MM.1S (cell line): ENCODE results near the gene SLC27A2.
A peak's percentile ranks its signal among the peaks of the same experiment; 100 is the strongest.

Experiments
- DNase-seq: peaks from one replicate; pipeline ENCODE4 v3.0.0-alpha.2; 2015
- H2AFZ ChIP-seq: fragments of 300-600 bp; sonication (generic); 2 replicates; pipeline ENCODE4 v1.6.0; 2016; ENCODE audit warnings: antibody characterized with exemption, low read length
- H3F3A ChIP-seq: fragments of 300-600 bp; sonication (generic); 2 replicates; pipeline ENCODE4 v1.6.1; 2016; ENCODE audit warnings: mild to moderate bottlenecking, antibody characterized with exemption, low read length, moderate library complexity, mixed read lengths; ENCODE audit not compliant: insufficient read depth
- H3K27ac ChIP-seq: fragments of 300-600 bp; sonication (generic); 2 replicates; pipeline ENCODE4 v1.5.1; 2016; ENCODE audit warnings: mild to moderate bottlenecking, low read length
- H3K27me3 ChIP-seq: fragments of 300-600 bp; sonication (generic); replicated peaks from 2 replicates; pipeline ENCODE4 v1.6.0; 2016; ENCODE audit warnings: low read length; ENCODE audit not compliant: insufficient read depth
- H3K36me3 ChIP-seq: fragments of 300-600 bp; sonication (generic); replicated peaks from 2 replicates; pipeline ENCODE4 v1.6.1; 2016; ENCODE audit warnings: mild to moderate bottlenecking, low read length, mixed read lengths; ENCODE audit not compliant: insufficient read depth
- H3K4me1 ChIP-seq: fragments of 300-600 bp; sonication (generic); 2 replicates; pipeline ENCODE4 v1.6.1; 2016; ENCODE audit warnings: low read length, mixed read lengths
- H3K4me2 ChIP-seq: fragments of 300-600 bp; sonication (generic); 2 replicates; pipeline ENCODE4 v1.6.0; 2016; ENCODE audit warnings: low read depth, low read length
- H3K4me3 ChIP-seq: fragments of 300-600 bp; sonication (generic); 2 replicates; pipeline ENCODE4 v1.5.1; 2016; ENCODE audit warnings: low read length, mixed read lengths
- H3K79me2 ChIP-seq: fragments of 300-600 bp; sonication (generic); 2 replicates; pipeline ENCODE4 v1.6.1; 2016; ENCODE audit warnings: mixed run types, low read length, mixed read lengths
- H3K9ac ChIP-seq: fragments of 300-600 bp; sonication (generic); 2 replicates; pipeline ENCODE4 v1.6.1; 2016; ENCODE audit warnings: low read length, mixed read lengths
- H3K9me2 ChIP-seq: fragments of 300-600 bp; sonication (generic); replicated peaks from 2 replicates; pipeline ENCODE4 v1.6.1; 2016; ENCODE audit warnings: mild to moderate bottlenecking, low read length, mixed read lengths; ENCODE audit not compliant: insufficient read depth
- H3K9me3 ChIP-seq: fragments of 300-600 bp; sonication (generic); replicated peaks from 2 replicates; pipeline ENCODE4 v1.6.1; 2016; ENCODE audit warnings: mild to moderate bottlenecking, low read length, mixed read lengths; ENCODE audit not compliant: insufficient read depth
- H4K20me1 ChIP-seq: fragments of 300-600 bp; sonication (generic); 2 replicates; pipeline ENCODE4 v1.6.1; 2016; ENCODE audit warnings: mild to moderate bottlenecking, low read length, moderate library complexity, mixed read lengths; ENCODE audit not compliant: insufficient read depth
- EZH2 ChIP-seq: fragments of 300-600 bp; sonication (generic); optimal IDR thresholded peaks from 2 replicates; pipeline ENCODE3; 2017; ENCODE audit warnings: low read depth, mild to moderate bottlenecking, antibody characterized with exemption, low read length, mixed read lengths
- EZH2phosphoT487 ChIP-seq: fragments of 300-600 bp; sonication (generic); IDR thresholded peaks from 2 replicates; pipeline ENCODE4 v1.6.1; 2018; ENCODE audit warnings: antibody characterized with exemption, low read length
- TF ChIP-seq, protein P1 (sequence below): fragments of 300-600 bp; sonication (generic); IDR thresholded peaks from 2 replicates; pipeline ENCODE4 v1.5.1; 2016; ENCODE audit warnings: antibody characterized with exemption, low read length, mixed read lengths

The SLC27A2 gene

DNA sequence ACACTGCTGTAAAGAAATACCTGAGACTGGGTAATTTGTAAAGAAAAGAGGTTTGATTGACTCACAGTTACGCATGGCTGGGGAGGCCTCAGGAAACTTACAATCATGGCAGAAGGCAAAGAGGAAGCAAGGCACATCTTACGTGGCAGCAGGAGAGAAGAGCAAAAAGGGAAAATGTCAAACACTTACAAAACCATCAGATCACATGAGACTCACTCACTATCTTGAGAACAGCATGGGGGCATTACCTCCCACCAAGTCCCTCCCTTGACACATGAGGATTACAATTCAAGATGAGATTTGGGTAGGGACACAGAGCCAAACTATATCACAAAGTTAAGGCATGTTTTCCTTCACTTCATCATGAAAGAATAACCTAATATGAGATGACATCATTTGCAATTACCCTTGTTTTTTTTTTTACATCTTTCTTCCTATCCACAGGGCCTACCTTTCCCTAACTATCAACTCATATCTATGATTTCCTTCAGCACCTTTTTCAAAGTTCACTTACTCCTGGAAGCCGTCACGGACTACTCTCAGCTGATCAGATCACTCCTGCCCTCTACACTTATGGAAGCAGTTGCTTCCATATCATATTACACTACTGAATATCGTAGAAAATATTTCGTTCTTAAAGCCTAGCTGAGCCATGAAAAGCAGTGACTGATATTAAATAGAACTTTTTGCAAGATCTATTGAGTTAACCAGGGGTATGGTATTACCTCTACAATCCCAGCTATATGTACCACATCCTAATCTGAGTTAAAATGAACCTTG lies 37.5 kb upstream of the SLC27A2 start:
- Histone ChIP-seq H3K9ac (no peak overlapping the region), H3K9me3 (no peaks in the 10 kb centered on the region), H3K4me1 (no peaks in the 10 kb centered on the region), H2AFZ (no peak overlapping the region), H3K36me3 (no peaks in the 10 kb centered on the region), H3K9me2 (no peaks in the 10 kb centered on the region), H3K27ac (no peak overlapping the region), H3K4me2 (no peak overlapping the region), H3K27me3 (no peaks in the 10 kb centered on the region), H3K4me3 (no peak overlapping the region), H3F3A (no peaks in the 10 kb centered on the region), H4K20me1 (no peaks in the 10 kb centered on the region), H3K79me2 (no peaks in the 10 kb centered on the region)
- DNase-seq = no peak
- TF ChIP-seq EZH2 (no peak), EZH2phosphoT487 (no peak)
- TF ChIP-seq, protein P1, sequence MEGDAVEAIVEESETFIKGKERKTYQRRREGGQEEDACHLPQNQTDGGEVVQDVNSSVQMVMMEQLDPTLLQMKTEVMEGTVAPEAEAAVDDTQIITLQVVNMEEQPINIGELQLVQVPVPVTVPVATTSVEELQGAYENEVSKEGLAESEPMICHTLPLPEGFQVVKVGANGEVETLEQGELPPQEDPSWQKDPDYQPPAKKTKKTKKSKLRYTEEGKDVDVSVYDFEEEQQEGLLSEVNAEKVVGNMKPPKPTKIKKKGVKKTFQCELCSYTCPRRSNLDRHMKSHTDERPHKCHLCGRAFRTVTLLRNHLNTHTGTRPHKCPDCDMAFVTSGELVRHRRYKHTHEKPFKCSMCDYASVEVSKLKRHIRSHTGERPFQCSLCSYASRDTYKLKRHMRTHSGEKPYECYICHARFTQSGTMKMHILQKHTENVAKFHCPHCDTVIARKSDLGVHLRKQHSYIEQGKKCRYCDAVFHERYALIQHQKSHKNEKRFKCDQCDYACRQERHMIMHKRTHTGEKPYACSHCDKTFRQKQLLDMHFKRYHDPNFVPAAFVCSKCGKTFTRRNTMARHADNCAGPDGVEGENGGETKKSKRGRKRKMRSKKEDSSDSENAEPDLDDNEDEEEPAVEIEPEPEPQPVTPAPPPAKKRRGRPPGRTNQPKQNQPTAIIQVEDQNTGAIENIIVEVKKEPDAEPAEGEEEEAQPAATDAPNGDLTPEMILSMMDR = no peak

DNA sequence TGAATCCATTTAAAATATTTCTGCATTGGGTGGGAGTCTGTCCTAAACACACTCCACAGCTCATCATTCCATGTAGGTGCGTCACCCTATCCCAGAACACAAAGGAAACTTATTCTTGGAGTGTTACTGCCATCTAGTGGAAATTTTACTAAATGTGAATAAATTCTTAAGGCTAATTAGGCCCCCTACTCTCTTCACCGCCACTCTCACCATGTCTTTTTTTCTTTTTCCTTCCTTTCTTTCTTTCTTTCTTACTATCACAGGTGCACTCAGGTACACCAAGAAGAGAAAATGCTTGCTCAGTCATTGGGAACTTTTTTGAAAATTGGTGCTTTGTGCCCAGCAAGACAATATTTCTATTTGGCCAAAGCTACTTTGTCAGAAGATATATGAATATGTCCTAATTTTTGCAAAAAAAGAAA lies 36.5 kb upstream of the SLC27A2 start:
- Histone ChIP-seq H3K9ac (no peak overlapping the region), H3K27ac (no peak overlapping the region), H2AFZ (no peak overlapping the region), H3K79me2 (no peaks in the 10 kb centered on the region), H3F3A (no peaks in the 10 kb centered on the region), H3K4me2 (no peak overlapping the region), H3K9me2 (no peaks in the 10 kb centered on the region), H3K27me3 (no peaks in the 10 kb centered on the region), H3K4me1 (no peaks in the 10 kb centered on the region), H3K4me3 (no peak overlapping the region), H3K9me3 (no peaks in the 10 kb centered on the region), H3K36me3 (no peaks in the 10 kb centered on the region), H4K20me1 (no peaks in the 10 kb centered on the region)
- DNase-seq = peak; percentile 53
- TF ChIP-seq EZH2 (no peak), EZH2phosphoT487 (no peak)
- TF ChIP-seq, protein P1 = peak; percentile 46

- H3K9me2 ChIP-seq = no peaks in the 10 kb centered on the region
- H3K27ac ChIP-seq = no peak overlapping the region
- no peak overlapping the region for H3K4me3 ChIP-seq
- H3K4me1 ChIP-seq = no peaks in the 10 kb centered on the region
- H3K4me2 ChIP-seq = no peak overlapping the region
- TF ChIP-seq, protein P1 = no peak
- TF ChIP-seq EZH2phosphoT487 (no peak), EZH2 (no peak)
- H4K20me1 ChIP-seq = no peaks in the 10 kb centered on the region
- no peak for DNase-seq
- no peaks in the 10 kb centered on the region for H3F3A ChIP-seq
- no peaks in the 10 kb centered on the region for H3K27me3 ChIP-seq
- H3K9ac ChIP-seq = no peak overlapping the region
- no peaks in the 10 kb centered on the region for H3K79me2 ChIP-seq
- H3K9me3 ChIP-seq = no peaks in the 10 kb centered on the region
- H3K36me3 ChIP-seq = no peaks in the 10 kb centered on the region
- no peak overlapping the region for H2AFZ ChIP-seq
These were observed 35.4 kb upstream of the SLC27A2 start for GRCh38 chr15:50146632-50147031.
